HG03575 (cell line): ENCODE measurements around the gene PRSS8.

Experiments used
- ATAC-seq: cut with Tn5 transposase; IDR thresholded peaks from one replicate; pipeline ENCODE4 v1.9.1; 2021; ENCODE audit not compliant: unreplicated experiment, insufficient number of reproducible peaks, low FRiP score; ENCODE audit errors: extremely low read depth

The PRSS8 gene

GRCh38 chr16:31131416-31131815 lies 4.1 kb downstream of the PRSS8 start:
- ATAC-seq = no peak

- ATAC-seq = no peak
Measured at GRCh38 chr16:31130899-31131298, 4.6 kb downstream of the PRSS8 start.

- ATAC-seq = no peak
Measured at GRCh38 chr16:31130336-31130891, 5.1 kb downstream of the PRSS8 start.

- ATAC-seq = no peak
Measured at GRCh38 chr16:31129568-31130335, 5.8 kb downstream of the PRSS8 start.

GRCh38 chr16:31128711-31129567 lies 6.6 kb downstream of the PRSS8 start:
- ATAC-seq = no peak

GRCh38 chr16:31127182-31127581 lies 8.3 kb downstream of the PRSS8 start:
- ATAC-seq = no peak

- no peak for ATAC-seq
Measured at GRCh38 chr16:31125844-31126243, 9.7 kb downstream of the PRSS8 start.

- no peak for ATAC-seq
Measured at GRCh38 chr16:31120129-31120528, 15.4 kb downstream of the PRSS8 start.

- no peak for ATAC-seq
Measured at GRCh38 chr16:31118223-31119155, 17.0 kb downstream of the PRSS8 start.

GRCh38 chr16:31117384-31118222 lies 17.9 kb downstream of the PRSS8 start, which contains the start of gene KAT8:
Gene KAT8 (plus strand): TSS chr16:31117664. CDS start chr16:31117682, 18 bp downstream.
- peak; percentile 49 for ATAC-seq

GRCh38 chr16:31114468-31114867 lies 21.1 kb downstream of the PRSS8 start:
- ATAC-seq = no peak

- no peak for ATAC-seq
Measured at GRCh38 chr16:31113121-31114120, 22.1 kb downstream of the PRSS8 start.

GRCh38 chr16:31112711-31113110 lies 22.8 kb downstream of the PRSS8 start:
- ATAC-seq = no peak

- no peak for ATAC-seq
Measured at GRCh38 chr16:31111881-31112466, 23.6 kb downstream of the PRSS8 start.

- ATAC-seq = no peak
Measured at GRCh38 chr16:31110106-31111034, 25.2 kb downstream of the PRSS8 start.
